GM21360 (cell line): ENCODE results near the gene NOX4.
"Not testable (repeated sequence)": the region's sequence is repeated elsewhere in the genome, so short reads cannot be mapped to it uniquely, and the experiment has no call there.

Source experiments
- ATAC-seq: cut with Tn5 transposase; IDR thresholded peaks from one replicate; pipeline ENCODE4 v1.9.1; 2021; ENCODE audit warnings: mild to moderate bottlenecking, moderate library complexity; ENCODE audit not compliant: unreplicated experiment

Gene NOX4

GRCh38 chr11:89382986-89383385 lies 108.2 kb downstream of the NOX4 start:
- not testable (repeated sequence) for ATAC-seq

DNA sequence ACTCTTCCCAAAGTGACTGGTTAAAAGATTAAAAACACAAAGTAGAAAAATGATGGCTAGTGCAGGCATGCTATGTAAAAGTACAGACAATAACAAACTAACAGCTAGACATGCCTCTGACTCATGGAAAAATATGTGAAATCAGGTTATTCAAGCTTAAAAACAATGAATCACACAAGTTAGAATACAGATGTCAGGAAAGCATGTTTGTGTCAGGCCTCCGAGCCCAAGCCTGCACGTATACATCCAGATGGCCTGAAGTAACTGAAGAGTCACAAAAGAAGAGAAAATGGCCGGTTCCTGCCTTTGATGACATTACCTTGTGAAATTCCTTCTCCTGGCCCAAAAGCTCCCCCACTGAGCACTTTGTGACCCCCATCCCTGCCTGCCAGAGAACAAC lies 110.1 kb downstream of the NOX4 start:
- ATAC-seq = no peak

DNA sequence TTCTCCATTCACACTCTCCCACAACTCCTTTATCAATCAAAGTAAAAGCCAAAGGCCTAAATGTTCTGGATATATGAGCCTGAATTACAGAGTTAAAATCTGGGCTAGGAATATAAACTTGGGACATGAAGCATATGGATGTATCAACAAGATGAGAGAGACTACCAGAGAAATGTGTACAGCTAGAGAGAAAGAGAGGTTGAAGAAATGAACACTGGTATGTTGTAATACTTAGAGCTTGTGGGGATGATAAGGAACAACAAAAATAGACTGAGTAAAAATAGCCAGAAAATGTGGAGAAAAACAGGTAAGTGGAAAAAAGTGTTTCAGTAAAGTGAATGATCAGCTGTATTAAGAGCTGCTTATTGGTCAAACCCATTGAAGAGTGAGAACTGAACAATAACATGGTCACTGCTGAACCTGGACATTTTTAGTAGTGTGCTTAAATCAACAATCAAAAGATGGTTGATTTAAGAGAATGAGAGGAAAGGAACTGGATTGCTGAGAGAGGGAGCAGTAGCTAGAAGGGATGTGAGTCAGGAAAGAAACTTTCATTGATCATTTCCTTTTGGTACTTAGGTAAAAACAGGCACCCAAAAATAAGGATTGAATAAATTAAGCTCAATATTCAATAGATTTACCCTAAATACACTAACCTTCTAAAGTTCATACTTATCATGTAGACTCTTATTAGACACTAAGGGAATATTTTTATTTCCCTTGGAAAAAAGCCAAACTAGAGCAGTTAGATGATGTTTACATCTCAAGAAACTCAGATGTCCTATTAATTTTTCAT lies 111.0 kb downstream of the NOX4 start:
- not testable (repeated sequence) for ATAC-seq

DNA sequence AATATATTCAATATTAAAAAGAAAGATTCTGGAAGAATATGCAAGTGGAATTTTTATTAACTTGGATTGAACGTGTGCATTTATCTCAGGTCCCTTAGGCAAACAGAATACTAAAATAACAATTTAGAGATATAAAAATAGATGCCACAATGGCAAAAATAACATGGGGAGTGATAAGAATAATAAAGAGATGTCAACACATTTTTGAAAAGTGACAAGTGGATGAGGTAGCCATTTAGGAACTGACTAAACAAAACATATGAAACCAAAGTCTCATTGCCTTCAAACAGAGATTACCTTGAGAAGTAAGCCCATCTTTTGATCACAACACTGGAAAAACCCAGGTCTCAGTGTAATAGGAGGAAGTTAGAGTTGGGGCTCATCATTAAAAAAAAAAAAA lies 112.2 kb downstream of the NOX4 start:
- ATAC-seq = not testable (repeated sequence)

- not testable (repeated sequence) for ATAC-seq
These were observed 121.8 kb downstream of the NOX4 start for GRCh38 chr11:89369356-89369755.

DNA sequence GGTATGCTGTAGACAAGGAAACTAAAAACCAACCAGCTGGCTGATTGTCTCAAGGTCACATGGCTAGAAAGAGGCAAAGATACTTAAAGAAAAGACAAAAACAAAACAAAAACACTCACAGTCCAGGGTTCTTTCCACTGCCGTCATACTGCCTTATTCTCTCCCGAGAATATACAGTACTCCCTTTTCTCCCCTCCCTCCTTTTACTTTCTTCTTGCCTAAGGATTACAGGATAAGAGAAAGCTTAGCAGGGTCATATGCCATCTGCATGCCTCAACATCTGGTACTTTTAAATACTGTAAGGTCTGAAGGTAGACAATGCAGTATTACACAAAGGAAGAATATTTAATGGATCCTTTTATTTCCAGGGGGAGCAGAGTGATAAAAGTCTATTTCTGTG lies 126.3 kb downstream of the NOX4 start:
- ATAC-seq = not testable (repeated sequence)

DNA sequence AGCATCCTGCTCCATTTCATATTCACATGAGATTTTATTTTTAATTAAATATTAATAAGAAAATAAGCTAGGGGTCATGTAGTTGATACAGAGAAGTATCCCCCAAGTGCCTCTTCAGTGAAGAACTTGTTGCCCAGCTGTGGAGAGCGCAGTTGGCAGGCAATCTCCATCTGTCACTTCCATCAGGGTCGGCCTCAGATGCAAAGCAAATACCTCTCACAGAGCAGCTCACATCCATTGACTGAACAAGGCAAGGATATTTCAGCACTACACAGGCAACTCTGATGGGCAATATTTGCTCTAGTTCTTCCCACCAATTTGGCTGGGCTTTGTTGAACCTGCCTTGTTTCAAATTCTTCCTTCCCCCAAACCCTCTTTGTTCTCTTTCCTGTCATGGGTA lies 129.4 kb downstream of the NOX4 start:
- no peak for ATAC-seq

GRCh38 chr11:89359208-89359607 lies 132.0 kb downstream of the NOX4 start:
- ATAC-seq = not testable (repeated sequence)

DNA sequence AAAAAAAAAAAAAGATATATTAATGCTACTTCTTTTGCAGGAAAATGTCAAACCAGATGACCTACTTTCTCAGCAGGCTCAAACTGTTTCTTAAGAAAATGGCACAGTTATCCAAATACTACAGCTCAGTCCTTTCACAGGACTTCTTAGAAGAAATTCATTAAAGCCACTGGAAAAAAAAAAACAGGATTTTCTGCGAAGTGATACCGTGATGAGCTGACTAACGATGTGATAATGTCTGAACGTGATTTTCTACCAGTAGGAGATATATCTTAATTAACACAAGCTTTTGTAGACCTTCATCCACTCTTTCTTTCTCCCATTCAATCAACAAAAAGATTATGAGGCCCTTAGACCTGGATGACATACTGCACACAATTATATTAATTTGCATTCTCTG lies 132.4 kb downstream of the NOX4 start:
- ATAC-seq = no peak

- ATAC-seq = no peak
These were observed 135.5 kb downstream of the NOX4 start for GRCh38 chr11:89355646-89356045.

DNA sequence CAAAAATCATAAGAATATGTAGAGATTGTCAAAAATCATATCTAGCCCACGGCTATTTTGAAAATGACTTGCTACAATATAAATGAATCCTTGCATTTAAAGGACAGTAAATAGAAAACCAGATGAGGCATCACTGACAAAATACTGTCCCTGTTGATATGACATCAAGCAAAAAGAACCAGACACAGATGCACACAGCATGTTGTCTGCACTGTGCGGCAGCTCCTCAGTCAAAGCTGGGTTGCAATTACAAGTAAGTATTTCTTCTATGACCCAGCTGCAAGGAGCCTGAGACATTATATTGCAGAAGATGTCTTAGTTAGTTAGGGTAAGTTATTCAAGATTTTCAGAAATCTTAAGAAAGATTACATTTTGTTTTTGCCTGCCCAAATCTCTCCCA lies 136.7 kb downstream of the NOX4 start:
- ATAC-seq = not testable (repeated sequence)

DNA sequence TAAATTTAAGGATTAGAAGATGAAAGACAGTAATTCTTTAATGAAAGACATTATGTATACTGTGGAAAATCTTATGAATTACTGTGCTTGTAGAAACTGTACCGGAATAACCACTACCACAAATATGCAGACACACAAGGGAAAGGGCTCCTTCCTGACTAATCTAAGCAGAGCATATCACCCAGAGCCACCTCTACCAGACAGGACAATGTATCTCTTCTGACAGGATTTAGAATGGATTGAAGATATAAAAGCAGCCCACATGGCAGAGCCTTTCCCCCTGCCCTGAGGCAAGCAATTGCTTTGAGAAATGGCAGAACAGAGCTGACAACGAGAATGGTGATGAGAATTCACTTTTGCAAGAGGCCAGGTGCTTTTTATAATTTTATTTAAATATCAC lies 144.1 kb downstream of the NOX4 start:
- ATAC-seq = no peak

DNA sequence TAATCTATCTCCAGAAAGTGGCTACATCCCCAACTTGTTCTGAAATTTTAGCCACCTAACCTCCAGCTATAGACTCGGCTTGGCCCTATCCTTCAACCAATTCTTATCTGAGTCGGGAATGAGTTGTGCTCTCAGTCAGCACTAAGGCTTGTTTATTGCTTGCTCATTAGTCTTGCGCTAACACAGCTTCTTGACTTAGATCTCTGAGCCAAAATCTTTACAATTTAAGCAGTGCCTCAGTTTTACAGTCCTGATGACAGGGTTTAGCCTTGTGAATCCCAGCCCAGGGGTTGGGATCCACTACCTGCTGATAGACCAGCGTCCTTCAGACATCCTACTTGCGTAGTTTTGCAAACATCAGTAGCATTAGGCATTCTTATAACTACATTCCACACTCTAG lies 144.6 kb downstream of the NOX4 start:
- no peak for ATAC-seq

GRCh38 chr11:89342880-89343572 lies 148.1 kb downstream of the NOX4 start:
- ATAC-seq = not testable (repeated sequence)

DNA sequence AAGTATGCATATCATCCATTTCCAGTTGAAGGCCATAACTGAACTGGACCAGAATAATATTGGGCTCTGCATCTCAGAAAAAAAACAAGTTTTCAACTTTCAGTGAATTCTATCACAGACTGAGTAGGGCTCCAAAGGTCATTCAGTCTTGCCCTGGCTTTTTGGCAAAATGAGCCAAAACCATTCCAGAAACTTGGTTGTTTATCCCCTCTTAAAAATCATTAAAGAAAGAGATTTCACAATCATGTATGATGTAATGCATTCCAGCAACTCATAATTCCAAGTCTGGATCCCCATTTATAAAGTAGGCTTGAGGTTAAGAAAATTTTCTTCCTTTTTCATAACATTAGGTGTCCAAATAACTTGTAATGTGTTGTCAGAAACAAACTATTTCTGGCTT lies 150.7 kb downstream of the NOX4 start:
- ATAC-seq = not testable (repeated sequence)

GRCh38 chr11:89338073-89338472 lies 153.1 kb downstream of the NOX4 start:
- ATAC-seq = not testable (repeated sequence)

DNA sequence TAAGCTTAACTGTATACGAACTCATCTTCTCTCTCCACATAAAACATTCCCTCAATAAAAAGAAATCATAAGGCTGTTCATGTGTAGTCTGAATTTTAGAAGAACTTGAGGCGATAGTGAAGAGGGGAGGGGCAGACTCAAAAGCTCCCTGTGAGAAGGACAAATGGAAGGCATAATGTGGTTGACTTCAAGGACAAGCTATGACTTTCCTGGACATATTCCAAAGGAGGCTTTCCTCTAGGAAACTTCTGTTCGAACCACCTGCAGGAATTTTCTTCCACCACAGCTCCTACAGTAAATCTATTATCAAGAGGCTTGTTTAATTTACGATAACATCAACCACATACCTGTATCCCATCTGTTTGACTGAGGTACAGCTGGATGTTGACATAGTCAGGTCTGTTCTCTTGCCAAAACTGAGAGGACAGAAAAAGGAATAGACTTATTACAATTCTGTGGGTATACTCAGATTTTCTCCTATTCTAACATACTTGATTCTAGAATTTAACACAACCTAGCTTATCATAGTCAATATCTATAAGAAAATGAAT lies 154.0 kb downstream of the NOX4 start:
- not testable (repeated sequence) for ATAC-seq

- ATAC-seq = not testable (repeated sequence)
These were observed 157.5 kb downstream of the NOX4 start for GRCh38 chr11:89333704-89334103.

DNA sequence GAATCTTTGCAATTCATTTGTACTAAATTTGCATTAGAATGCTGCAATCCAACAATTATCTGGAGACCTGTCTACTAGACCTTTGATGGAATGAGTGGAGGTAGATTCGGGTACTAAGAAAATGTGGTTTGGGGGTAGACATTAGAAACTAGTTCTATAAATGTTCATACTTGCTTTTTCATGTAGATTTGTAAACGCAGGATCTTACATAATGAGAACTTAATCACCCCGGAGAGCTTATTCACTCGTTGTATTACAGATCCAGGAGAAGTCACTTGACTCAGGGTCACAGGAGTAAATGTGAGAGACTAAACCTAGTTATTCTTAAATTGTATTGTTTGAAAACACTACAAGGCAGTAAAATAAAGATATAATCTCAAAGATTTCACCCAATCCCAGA lies 159.2 kb downstream of the NOX4 start:
- ATAC-seq = not testable (repeated sequence)

DNA sequence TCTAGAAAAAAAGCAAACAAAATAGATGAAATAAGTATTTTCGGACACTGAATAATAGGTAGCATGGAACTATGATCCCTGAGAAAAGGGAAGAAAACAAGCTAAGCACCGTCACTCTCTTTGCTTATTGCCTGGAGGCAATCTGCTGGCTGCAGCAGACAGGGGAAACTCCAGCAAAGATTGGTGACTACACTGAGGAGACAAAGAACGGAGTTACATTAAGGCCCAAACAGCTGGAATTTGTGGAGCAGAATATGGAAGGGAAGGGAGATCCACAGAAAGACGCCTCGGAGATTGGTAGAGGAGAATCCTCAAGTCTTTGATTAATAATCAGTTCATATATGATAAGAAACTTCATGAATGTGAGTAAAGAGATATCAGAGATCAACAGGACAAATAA lies 163.3 kb downstream of the NOX4 start:
- ATAC-seq = no peak

GRCh38 chr11:89321401-89321800 lies 169.8 kb downstream of the NOX4 start:
- no peak for ATAC-seq

DNA sequence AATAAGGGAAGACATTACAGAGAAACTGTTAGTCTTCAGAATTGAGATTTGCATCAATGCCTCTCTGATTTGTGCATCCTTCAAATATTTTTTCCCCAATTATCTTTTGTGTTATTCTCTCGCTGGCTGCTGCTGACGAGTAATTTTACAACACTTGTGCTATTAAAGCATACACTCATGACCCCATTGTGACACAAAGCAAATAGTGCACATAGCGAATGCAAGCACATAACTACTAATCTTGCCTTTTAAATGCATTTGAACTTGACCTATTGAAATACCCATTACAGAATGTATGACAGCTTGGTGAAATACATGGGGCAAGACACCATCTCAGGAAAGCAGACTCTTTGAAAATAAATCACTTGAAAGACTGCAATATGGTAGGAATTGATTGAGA lies 180.6 kb downstream of the NOX4 start:
- not testable (repeated sequence) for ATAC-seq
